H1 (cell line): ENCODE measurements around the gene GALNT17. TPM values are rescaled to one million over a fixed set of nuclear protein-coding genes. Genes with fewer than 3 reads are reported as not detected.

ENCODE experiments used
- ASH2L ChIP-seq: fragments of 200-600, 300-600 bp; sonication (generic); IDR thresholded peaks from one replicate; pipeline ENCODE4 v1.7.1; 2017; ENCODE audit warnings: low read length
- CEBPB ChIP-seq: IDR thresholded peaks from 2 replicates; pipeline ENCODE4 v1.6.1; 2012; ENCODE audit warnings: low read depth, low read length
- CHD1 ChIP-seq: IDR thresholded peaks from 2 replicates; pipeline ENCODE4 v1.6.1; 2012; ENCODE audit warnings: low read depth, low read length, improper control_type of control experiment
- CHD2 ChIP-seq: IDR thresholded peaks from 2 replicates; pipeline ENCODE4 v1.6.1; 2012; ENCODE audit warnings: low read length, improper control_type of control experiment
- GTF2F1 ChIP-seq: IDR thresholded peaks from 2 replicates; pipeline ENCODE4 v1.6.1; 2012; ENCODE audit warnings: low read depth, low read length, improper control_type of control experiment, borderline replicate concordance
- POU5F1 ChIP-seq: IDR thresholded peaks from 2 replicates; pipeline ENCODE4 v1.6.1; 2011; ENCODE audit warnings: low read depth, mild to moderate bottlenecking, low read length, moderate library complexity
- RNF2 ChIP-seq: fragments of 200-900, 300-1000 bp; sonication (generic); IDR thresholded peaks from 2 replicates; pipeline ENCODE4 v1.7.1; 2016; ENCODE audit warnings: borderline replicate concordance, low read depth, mild to moderate bottlenecking, antibody characterized with exemption, low read length; ENCODE audit not compliant: poor library complexity, severe bottlenecking; ENCODE audit errors: missing control alignments
- SP2 ChIP-seq: IDR thresholded peaks from 2 replicates; pipeline ENCODE4 v1.6.1; 2012; ENCODE audit warnings: mild to moderate bottlenecking, low read length, inconsistent platforms
- SRF ChIP-seq: IDR thresholded peaks from 2 replicates; pipeline ENCODE4 v1.6.1; 2011; ENCODE audit warnings: mild to moderate bottlenecking, low read depth, low read length, moderate library complexity
- SUZ12 ChIP-seq: fragments of 200-600 bp; sonication (generic); IDR thresholded peaks from 2 replicates; pipeline ENCODE4 v1.6.1; 2012; ENCODE audit warnings: mild to moderate bottlenecking, inconsistent platforms, low read length, moderate library complexity, mixed read lengths
- TAF7 ChIP-seq: optimal IDR thresholded peaks from 2 replicates; pipeline ENCODE3; 2011; ENCODE audit warnings: low read depth, mild to moderate bottlenecking, inconsistent platforms, low read length, moderate library complexity, borderline replicate concordance
- polyA plus RNA-seq, 7 experiments: library from polyadenylated mRNA; depleted of rRNA in 3 of 7; stranded (reverse) in 5 of 7; unstranded in 2 of 7; fragments of >200 nt in 5 of 7; fragments of 200-250 nt in 2 of 7; gene quantifications; 1 replicate in 5 of 7; 2 replicates in 1 of 7; 4 replicates in 1 of 7; pipeline versions ENCODE4 v1.2.1 to v1.2.3, GENCODE V29; 2011 to 2013; ENCODE audit warnings: missing spikeins in 2 of 7, mixed read lengths in 2 of 7
- total RNA-seq: library from RNA; stranded (reverse); fragmentation: NEBNext Ultra II Directional; extraction: Animal tissue kit (Norgen Biotek cat#: 25700); gene quantifications from 2 replicates; pipeline ENCODE4 v1.2.1, GENCODE V29; 2021
- TF ChIP-seq, protein P1 (sequence below): fragments of 300-600 bp; sonication (generic); IDR thresholded peaks from 2 replicates; pipeline ENCODE4 v1.7.1; 2012; ENCODE audit warnings: low read length, moderate library complexity, mild to moderate bottlenecking, inconsistent platforms; ENCODE audit not compliant: insufficient replicate concordance

GALNT17 gene
- total and polyA plus RNA-seq, 2 of the 8 experiments (the other 6 are each of a cell fraction or from before 2014, with no cell fraction given): 37.7 to 47.0 TPM

DNA sequence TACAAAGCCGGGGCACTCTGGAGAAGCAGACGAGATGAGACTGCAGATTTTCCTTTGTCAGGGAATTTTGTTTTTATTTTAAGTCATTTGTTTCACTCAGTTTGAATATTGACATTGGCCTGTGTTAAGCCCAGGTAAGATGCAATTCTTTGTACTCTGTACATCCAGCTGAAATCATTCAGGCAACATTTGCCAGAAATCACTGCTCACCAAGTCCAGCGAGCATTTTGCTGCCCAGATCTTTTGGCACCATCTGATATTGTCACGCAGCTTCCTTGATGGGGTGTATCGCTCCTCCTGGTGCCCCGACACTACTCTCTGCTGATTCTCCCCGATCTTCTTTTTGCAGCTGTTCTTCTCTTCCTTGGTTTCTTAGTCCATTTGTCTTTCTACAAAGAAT is 261.7 kb downstream of the GALNT17 start (continued):
- TF ChIP-seq, protein P1, sequence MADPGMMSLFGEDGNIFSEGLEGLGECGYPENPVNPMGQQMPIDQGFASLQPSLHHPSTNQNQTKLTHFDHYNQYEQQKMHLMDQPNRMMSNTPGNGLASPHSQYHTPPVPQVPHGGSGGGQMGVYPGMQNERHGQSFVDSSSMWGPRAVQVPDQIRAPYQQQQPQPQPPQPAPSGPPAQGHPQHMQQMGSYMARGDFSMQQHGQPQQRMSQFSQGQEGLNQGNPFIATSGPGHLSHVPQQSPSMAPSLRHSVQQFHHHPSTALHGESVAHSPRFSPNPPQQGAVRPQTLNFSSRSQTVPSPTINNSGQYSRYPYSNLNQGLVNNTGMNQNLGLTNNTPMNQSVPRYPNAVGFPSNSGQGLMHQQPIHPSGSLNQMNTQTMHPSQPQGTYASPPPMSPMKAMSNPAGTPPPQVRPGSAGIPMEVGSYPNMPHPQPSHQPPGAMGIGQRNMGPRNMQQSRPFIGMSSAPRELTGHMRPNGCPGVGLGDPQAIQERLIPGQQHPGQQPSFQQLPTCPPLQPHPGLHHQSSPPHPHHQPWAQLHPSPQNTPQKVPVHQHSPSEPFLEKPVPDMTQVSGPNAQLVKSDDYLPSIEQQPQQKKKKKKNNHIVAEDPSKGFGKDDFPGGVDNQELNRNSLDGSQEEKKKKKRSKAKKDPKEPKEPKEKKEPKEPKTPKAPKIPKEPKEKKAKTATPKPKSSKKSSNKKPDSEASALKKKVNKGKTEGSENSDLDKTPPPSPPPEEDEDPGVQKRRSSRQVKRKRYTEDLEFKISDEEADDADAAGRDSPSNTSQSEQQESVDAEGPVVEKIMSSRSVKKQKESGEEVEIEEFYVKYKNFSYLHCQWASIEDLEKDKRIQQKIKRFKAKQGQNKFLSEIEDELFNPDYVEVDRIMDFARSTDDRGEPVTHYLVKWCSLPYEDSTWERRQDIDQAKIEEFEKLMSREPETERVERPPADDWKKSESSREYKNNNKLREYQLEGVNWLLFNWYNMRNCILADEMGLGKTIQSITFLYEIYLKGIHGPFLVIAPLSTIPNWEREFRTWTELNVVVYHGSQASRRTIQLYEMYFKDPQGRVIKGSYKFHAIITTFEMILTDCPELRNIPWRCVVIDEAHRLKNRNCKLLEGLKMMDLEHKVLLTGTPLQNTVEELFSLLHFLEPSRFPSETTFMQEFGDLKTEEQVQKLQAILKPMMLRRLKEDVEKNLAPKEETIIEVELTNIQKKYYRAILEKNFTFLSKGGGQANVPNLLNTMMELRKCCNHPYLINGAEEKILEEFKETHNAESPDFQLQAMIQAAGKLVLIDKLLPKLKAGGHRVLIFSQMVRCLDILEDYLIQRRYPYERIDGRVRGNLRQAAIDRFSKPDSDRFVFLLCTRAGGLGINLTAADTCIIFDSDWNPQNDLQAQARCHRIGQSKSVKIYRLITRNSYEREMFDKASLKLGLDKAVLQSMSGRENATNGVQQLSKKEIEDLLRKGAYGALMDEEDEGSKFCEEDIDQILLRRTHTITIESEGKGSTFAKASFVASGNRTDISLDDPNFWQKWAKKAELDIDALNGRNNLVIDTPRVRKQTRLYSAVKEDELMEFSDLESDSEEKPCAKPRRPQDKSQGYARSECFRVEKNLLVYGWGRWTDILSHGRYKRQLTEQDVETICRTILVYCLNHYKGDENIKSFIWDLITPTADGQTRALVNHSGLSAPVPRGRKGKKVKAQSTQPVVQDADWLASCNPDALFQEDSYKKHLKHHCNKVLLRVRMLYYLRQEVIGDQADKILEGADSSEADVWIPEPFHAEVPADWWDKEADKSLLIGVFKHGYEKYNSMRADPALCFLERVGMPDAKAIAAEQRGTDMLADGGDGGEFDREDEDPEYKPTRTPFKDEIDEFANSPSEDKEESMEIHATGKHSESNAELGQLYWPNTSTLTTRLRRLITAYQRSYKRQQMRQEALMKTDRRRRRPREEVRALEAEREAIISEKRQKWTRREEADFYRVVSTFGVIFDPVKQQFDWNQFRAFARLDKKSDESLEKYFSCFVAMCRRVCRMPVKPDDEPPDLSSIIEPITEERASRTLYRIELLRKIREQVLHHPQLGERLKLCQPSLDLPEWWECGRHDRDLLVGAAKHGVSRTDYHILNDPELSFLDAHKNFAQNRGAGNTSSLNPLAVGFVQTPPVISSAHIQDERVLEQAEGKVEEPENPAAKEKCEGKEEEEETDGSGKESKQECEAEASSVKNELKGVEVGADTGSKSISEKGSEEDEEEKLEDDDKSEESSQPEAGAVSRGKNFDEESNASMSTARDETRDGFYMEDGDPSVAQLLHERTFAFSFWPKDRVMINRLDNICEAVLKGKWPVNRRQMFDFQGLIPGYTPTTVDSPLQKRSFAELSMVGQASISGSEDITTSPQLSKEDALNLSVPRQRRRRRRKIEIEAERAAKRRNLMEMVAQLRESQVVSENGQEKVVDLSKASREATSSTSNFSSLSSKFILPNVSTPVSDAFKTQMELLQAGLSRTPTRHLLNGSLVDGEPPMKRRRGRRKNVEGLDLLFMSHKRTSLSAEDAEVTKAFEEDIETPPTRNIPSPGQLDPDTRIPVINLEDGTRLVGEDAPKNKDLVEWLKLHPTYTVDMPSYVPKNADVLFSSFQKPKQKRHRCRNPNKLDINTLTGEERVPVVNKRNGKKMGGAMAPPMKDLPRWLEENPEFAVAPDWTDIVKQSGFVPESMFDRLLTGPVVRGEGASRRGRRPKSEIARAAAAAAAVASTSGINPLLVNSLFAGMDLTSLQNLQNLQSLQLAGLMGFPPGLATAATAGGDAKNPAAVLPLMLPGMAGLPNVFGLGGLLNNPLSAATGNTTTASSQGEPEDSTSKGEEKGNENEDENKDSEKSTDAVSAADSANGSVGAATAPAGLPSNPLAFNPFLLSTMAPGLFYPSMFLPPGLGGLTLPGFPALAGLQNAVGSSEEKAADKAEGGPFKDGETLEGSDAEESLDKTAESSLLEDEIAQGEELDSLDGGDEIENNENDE: no peak
- TF ChIP-seq GTF2F1 (no peak), CEBPB (no peak), CHD1 (no peak), SP2 (no peak), ASH2L (no peak), RNF2 (no peak), CHD2 (no peak), TAF7 (no peak), SUZ12 (no peak), SRF (no peak), POU5F1 (no peak)
